Upper lobe of right lung (tissue), 1 donor: Measurements from ENCODE around the gene ZNF385B. TPM values are rescaled to one million over a fixed set of nuclear protein-coding genes. Genes with fewer than 3 reads are reported as not detected.

Experiments
- ATAC-seq: fragments of 200-7000 bp; cut with Tn5 transposase; one replicate; pipeline ENCODE4 v1.9.1; 2020; ENCODE audit warnings: mild to moderate bottlenecking, moderate library complexity
- DNase-seq: peaks from one replicate; pipeline ENCODE4 v3.0.0-alpha.2; 2020
- H3K27ac ChIP-seq: fragments of 200-600 bp; one replicate; pipeline ENCODE4 v1.8.0; 2022
- H3K27me3 ChIP-seq: fragments of 200-600 bp; one replicate; pipeline ENCODE4 v1.8.0; 2022; ENCODE audit warnings: mild to moderate bottlenecking
- H3K36me3 ChIP-seq: fragments of 200-600 bp; one replicate; pipeline ENCODE4 v1.8.0; 2022
- H3K4me1 ChIP-seq: fragments of 200-600 bp; one replicate; pipeline ENCODE4 v1.8.0; 2022
- H3K4me3 ChIP-seq: fragments of 200-600 bp; one replicate; pipeline ENCODE4 v1.8.0; 2022; ENCODE audit warnings: mild to moderate bottlenecking
- H3K9me3 ChIP-seq: fragments of 200-600 bp; one replicate; pipeline ENCODE4 v1.8.0; 2022
- CTCF ChIP-seq: fragments of 200-600 bp; IDR thresholded peaks from one replicate; pipeline ENCODE4 v1.8.0; 2022; ENCODE audit warnings: antibody characterized with exemption
- intact Hi-C: fragments of 100-400 bp; cut with DNase I; formaldehyde crosslinking; loops from one replicate; pipeline ENCODE4 v1.11.0; 2022
- total RNA-seq: library from RNA; stranded (reverse); fragmentation: NEBNext Ultra II Directional; extraction: Animal tissue kit (Norgen Biotek cat#: 25700); gene quantifications from one replicate; pipeline ENCODE4 v1.2.1, GENCODE V29; 2021
- donor health status: DM: no; HTN: yes; CAD: no; lungs with severe emphysema.

The ZNF385B gene
- total RNA-seq, 1 donor from 2014 or later: 62.3 TPM

DNA sequence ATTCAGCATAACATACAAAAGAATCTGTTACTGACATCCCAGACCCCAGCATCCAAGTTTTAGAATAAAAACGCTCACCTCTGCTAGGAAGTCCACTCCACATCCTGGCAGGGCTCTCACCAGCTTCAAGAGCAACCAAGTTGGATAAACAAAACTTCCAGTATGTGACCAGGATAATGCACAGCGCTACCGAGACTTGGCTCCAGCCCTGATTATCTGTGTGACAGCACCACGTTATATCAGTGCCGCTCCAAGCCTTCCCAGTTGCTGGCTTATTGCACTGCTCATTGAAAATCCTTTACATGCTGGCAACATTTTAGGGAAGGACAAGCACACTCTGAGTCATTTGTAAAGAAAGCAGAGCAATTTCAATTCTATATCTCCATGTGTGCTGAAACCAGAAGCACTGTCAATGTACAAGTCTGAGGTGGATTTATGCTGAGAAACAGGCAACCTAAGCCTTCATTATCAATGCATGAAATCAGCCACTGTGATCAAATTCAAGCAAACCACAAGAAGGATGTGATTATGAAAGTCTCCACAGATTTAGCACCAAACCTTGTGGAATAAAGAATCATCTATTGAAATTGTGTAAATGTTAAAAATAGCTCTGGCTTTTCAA, 115.7 kb downstream of the ZNF385B start:
- DNase-seq (peak; percentile 66), ATAC-seq (peak; percentile 70)
- Histone ChIP-seq H3K4me1 (peaks cover 19% of the 10 kb centered on the region), H3K36me3 (no peaks in the 10 kb centered on the region), H3K27ac (peak overlapping the region; percentile 71), H3K9me3 (no peaks in the 10 kb centered on the region), H3K4me3 (peak overlapping the region; percentile 39), H3K27me3 (no peaks in the 10 kb centered on the region)
- intact Hi-C loops: loop anchor here (10.0 kb wide), 1 partner anchor 321 kb away; no protein-coding TSS in a partner anchor
- no peak for TF ChIP-seq CTCF

DNA sequence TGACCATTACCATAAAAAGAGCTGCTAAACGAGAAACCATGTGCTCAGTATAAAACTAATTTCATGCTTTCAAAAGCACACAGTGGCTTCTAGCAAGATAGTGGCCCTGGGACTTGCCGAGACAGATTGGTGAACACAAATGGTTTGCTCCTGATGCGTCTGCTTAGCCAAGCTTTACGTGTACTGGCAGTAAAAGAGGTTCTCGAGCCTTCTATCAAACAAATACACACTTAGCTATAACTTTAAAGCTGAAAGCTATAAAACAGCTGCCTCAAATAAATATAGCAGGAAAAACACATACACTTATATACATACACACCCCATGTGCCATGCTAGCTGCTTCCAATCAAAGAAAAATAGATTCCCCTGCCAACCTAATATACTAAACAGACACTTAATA, 117.0 kb downstream of the ZNF385B start:
- ATAC-seq: peak; percentile 35
- intact Hi-C loops: loop anchor here (10.0 kb wide), 1 partner anchor 320 kb away; no protein-coding TSS in a partner anchor

DNA sequence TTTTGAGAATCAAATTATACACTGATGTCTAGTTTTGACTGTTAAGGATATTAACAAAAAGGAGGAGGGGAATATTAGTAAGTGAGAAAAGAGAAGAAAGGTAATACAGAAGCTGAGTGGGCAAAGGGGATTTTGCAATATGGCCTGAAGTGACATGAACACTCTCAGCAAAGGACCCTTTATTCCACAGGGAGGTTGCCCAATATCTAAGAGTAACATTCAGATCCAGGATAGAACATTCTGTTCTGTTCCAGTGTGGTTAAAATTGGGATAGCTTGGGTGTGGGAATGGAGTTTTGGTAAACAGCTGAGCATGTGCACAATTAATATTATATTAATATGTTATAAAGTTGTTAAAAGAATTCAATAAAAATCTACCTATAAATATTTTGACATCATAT, 120.1 kb downstream of the ZNF385B start:
- intact Hi-C loops: loop anchor here (10.0 kb wide), 1 partner anchor 317 kb away; no protein-coding TSS in a partner anchor
- no peak for TF ChIP-seq CTCF
- Histone ChIP-seq H3K9me3 (no peaks in the 10 kb centered on the region), H3K4me1 (no peaks in the 10 kb centered on the region), H3K4me3 (no peak overlapping the region), H3K36me3 (no peaks in the 10 kb centered on the region), H3K27me3 (no peaks in the 10 kb centered on the region), H3K27ac (peak overlapping the region; percentile 71)
- DNase-seq (no peak), ATAC-seq (peak; percentile 74)

More for the DNA sequence above, 117.0 kb downstream of the ZNF385B start:
- H3K36me3 ChIP-seq: no peaks in the 10 kb centered on the region
- TF ChIP-seq CTCF: no peak
- H3K9me3 ChIP-seq: no peaks in the 10 kb centered on the region
- H3K4me1 ChIP-seq: peaks cover 17% of the 10 kb centered on the region
- peak overlapping the region; percentile 71 for H3K27ac ChIP-seq
- peak overlapping the region; percentile 39 for H3K4me3 ChIP-seq
- no peaks in the 10 kb centered on the region for H3K27me3 ChIP-seq
- DNase-seq: no peak

DNA sequence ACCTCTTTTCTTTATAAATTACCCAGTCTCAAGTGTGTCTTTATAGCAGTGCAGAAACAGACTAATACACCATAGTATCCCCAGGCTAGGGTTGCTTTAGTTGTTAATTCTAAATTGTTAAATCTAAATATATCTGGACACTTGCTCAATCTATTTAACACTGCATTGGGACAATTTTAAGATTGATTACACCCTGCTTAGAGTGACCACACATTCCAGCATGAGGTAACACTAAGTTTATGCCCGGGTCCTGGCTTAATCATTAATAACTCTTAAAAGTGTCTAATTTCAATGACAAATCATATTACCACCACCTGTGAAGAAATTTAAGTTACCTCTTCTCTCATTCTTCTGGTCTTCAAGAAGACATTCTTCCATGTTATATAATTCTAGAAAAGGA, 131.4 kb downstream of the ZNF385B start:
- Histone ChIP-seq H3K4me1 (no peaks in the 10 kb centered on the region), H3K4me3 (no peak overlapping the region), H3K36me3 (no peaks in the 10 kb centered on the region), H3K27me3 (no peaks in the 10 kb centered on the region), H3K9me3 (no peaks in the 10 kb centered on the region), H3K27ac (no peak overlapping the region)
- intact Hi-C loops: no loop called here
- DNase-seq (no peak), ATAC-seq (no peak)
- TF ChIP-seq CTCF: no peak

- ATAC-seq (no peak), DNase-seq (no peak)
- Histone ChIP-seq H3K27me3 (no peaks in the 10 kb centered on the region), H3K4me1 (no peaks in the 10 kb centered on the region), H3K36me3 (no peaks in the 10 kb centered on the region), H3K27ac (no peak overlapping the region), H3K4me3 (no peak overlapping the region), H3K9me3 (no peaks in the 10 kb centered on the region)
- intact Hi-C loops: no loop called here
- no peak for TF ChIP-seq CTCF
These were observed 134.8 kb downstream of the ZNF385B start for GRCh38 chr2:179726461-179727180.
